ENCODE data around the gene TFAP2B.

Gene TFAP2B

DNA sequence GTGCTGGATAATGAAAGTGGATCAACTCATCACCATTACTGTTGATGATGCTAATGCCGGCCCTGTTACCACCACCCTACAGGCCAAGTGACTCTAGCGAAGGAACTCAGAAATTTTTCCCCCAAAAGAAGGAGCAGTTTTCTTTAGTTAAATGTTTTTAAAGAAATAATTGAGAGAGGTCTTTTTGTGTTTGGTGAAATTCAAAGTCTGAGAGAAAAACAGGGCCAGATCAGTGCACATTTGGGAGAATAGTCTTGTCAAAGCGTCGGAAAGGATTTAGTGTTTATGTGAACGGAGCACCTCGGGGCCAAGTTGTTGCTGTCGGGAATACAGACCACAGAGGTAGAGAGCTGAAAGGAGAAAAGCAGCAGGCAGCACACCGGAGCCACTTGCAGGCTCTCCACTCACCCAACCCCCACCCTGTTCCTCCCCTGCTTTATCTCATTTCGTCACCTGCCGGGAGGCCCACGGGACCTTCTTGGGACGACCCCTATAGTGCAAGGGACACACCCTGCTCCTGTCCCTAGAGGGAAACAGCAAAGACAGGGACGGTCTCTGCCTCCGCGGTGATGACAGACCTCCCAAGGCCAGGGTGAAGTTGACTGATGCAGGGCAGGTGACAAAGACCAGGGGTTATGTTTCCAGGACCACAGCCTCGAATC lies 6.8 kb downstream of the TFAP2B start:
- DNase-seq (ENCODE audit: low read depth), result no peak

- no peak for DNase-seq (ENCODE audit: low read depth)
Measured at GRCh38 chr6:50826037-50826761, 7.5 kb downstream of the TFAP2B start.

DNA sequence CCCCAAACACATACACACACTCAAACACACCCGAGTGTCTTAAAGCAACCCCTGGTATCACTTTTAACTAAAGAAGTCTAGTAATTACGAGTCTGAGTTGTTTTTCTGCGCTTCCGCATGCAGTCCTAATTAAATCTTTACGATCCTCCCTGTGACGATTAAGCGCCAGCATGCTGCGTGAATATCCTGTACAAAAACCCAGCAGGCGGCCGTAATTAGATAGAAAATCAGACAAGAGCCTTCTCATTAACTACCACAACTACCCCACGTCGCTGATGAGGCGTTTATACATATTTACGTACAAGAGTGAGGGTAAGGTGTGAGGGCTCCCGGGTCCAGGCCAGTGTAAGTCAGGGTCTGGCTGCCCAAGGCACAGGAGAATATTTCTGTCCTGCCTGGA lies 8.1 kb downstream of the TFAP2B start:
- no peak for DNase-seq (ENCODE audit: low read depth)

- no peak for DNase-seq (ENCODE audit: low read depth)
Measured at GRCh38 chr6:50829049-50829448, 10.4 kb downstream of the TFAP2B start.

GRCh38 chr6:50829898-50830444 lies 11.3 kb downstream of the TFAP2B start:
- no peak for DNase-seq (ENCODE audit: low read depth)

- DNase-seq (ENCODE audit: low read depth), result no peak
Measured at GRCh38 chr6:50831186-50831585, 12.5 kb downstream of the TFAP2B start.

GRCh38 chr6:50832912-50833311 lies 14.2 kb downstream of the TFAP2B start:
- no peak for DNase-seq (ENCODE audit: low read depth)

GRCh38 chr6:50834929-50835410 lies 16.3 kb downstream of the TFAP2B start:
- DNase-seq (ENCODE audit: low read depth), result no peak

GRCh38 chr6:50836231-50836630 lies 17.6 kb downstream of the TFAP2B start:
- no peak for DNase-seq (ENCODE audit: low read depth)

GRCh38 chr6:50837589-50838445 lies 19.1 kb downstream of the TFAP2B start:
- no peak for DNase-seq (ENCODE audit: low read depth)

DNA sequence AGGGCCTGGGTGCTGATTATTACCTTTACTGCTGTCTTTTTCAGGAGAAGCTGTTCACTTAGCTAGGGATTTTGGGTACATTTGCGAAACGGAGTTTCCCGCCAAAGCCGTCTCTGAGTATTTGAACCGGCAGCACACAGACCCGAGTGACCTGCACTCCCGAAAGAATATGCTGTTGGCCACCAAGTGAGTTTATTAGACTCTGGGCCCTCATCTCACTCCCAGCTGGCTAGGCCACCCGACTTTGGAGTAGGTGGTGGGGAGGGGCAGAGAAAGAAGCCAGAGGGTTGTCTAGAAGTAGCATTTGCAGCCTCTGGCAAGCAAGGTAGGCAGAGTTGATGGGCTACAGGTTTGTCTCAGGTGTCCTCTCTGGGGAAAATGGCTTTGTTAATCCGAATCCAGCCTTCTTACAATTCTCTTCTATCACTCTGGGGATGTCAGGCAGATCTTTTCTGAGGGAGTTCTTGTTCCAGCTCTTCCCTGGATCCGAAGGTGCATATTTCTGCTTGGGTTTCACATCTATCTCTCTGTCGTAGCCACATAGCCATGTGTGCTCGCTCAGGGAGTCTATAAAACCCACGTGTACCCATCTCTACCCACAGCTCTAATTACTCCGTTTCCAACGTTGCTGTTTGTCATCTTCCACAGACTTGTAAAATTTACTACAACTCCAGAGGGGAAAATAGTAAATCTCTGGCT lies 21.6 kb downstream of the TFAP2B start:
- no peak for DNase-seq (ENCODE audit: low read depth)

- DNase-seq (ENCODE audit: low read depth), result no peak
Measured at GRCh38 chr6:50840811-50841192, 22.1 kb downstream of the TFAP2B start.

DNA sequence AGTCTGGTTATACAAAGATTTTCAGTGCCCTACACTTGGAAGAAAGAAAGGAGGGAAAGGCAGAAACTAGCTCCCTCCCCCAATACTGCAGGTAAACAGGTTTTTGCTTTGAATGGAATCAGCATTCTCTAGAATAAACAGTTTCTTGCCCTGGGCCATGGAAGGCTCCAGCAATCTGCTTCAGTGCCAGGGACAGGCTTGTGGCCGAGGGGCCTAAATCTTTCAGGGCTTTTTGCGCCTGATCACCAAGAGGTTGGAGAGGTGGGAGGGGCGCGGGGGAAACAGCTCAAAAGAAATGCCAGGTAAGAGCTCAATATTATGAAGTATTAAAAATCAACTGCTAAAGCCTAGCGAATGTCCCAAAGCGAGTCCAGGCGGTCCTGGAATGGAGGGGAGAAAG lies 23.8 kb downstream of the TFAP2B start:
- no peak for DNase-seq (ENCODE audit: low read depth)

GRCh38 chr6:50842861-50843384 lies 24.3 kb downstream of the TFAP2B start:
- DNase-seq (ENCODE audit: low read depth), result no peak

DNA sequence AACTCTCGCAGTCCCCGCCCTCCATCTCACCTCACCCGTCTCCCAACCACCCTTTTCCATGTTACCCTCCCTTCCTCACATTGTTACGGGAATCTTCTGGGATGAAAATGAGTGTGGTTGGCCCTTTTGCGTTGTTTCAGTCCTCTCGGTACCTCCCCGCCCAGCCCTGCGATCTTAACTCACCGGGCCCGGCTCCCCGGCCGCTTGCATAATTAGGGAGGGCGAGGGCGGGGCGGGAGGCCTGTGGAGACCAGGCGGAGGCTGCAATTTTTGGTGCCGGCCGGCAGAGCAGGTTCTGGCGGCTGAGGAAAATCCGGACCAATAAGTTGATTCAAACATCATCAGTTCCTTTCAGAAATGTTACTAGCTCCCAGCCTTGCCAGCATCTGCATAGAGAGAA lies 25.2 kb downstream of the TFAP2B start:
- DNase-seq (ENCODE audit: low read depth), result no peak

DNA sequence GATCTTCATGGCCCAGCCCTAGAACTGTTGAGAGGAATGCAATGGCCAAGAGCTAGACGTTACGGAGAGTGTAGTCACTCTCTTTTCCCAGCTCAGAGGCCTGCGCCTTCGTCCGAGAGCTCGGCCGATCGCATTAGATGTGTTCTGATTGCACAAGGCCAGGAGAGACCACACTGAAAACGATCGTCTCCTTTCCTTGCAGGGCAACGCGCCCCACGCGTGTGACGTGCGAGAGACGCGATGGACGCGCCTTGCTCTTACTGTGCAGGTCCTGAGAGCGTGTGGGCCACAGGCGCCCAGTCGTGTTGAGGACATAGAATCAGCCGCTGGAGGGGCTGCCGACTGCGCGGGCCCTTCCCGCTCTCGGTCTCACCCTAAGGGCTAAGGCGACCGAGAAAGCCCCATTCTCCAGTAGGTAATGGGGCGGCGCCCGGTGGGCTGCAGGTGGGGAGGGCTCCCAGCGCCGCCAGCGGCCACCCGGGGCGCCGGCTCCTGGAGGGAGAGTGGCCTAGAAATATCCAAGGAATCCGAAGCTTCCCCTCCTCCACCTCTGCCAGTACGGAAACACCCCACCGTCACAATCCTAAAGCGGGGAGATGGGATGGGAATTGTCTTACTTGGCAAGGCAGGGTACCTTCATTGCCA lies 26.9 kb downstream of the TFAP2B start:
- no peak for DNase-seq (ENCODE audit: low read depth)

GRCh38 chr6:50846144-50846851 lies 27.6 kb downstream of the TFAP2B start:
- DNase-seq (ENCODE audit: low read depth), result no peak

- DNase-seq (ENCODE audit: low read depth), result no peak
Measured at GRCh38 chr6:50846852-50847155, 28.1 kb downstream of the TFAP2B start.

DNA sequence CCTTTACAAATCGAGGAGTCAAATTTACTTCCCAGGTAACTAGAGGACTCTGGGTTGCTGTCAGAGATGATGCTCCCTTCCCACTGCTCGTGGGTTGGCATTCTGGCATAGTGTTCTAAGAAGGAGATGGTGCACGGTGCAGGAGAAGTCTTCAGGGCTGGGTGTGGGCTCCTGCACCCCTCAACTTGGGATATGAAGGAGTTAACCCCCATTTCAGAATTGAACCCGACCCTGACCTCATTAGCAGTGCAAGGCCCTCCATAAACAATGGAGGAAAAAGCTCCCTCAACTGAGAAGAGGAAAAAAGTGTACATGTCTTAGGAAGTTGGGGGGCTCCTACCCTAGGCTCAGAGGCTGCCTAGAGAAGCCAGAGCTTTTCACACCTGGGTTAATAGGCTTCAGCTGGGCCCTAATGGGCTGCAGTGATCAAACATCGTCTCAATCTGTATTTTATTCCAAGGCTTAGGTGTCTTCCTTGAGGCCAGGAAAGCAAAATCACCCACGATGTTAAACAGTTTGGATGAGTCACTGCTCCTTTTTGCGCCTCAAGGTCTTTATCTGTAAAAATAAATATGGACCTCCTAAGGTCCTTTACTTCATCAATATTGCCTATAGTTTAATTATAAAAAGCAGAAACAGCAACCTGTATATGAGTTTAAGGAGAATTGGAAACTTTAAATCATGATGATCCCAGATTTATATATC lies 29.4 kb downstream of the TFAP2B start:
- no peak for DNase-seq (ENCODE audit: low read depth)
